NCI-H1930 (cell line): ENCODE results near the gene NGEF.

Source experiments
- DNase-seq, 2 experiments: peaks; one replicate each; lab custom pipeline; 2025; lab: John Stamatoyannopoulos, UW

The NGEF gene

DNA sequence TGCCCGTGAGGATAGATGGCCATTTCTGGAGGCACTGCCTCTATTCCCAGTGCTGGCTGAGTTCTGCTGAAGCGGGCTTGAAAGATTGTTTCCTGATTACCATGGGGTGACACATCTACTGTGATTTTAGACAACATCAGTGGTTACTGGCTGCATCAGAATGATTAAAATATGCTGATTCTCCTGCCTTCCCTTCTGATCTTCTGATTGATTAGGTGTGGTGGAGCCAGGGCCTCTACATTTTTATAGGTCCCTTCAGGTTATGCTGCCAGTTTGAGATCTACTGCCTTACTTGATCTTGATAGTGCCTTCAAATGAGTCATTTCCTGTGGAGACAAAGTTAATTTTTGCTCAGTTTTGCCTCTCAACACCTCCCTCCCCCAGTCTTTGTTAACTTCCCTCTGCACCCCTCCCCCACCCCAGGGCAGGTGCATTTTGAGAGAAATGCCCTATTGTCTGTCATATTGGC is 174.6 kb downstream of the NGEF start:
- DNase-seq = no peak

DNA sequence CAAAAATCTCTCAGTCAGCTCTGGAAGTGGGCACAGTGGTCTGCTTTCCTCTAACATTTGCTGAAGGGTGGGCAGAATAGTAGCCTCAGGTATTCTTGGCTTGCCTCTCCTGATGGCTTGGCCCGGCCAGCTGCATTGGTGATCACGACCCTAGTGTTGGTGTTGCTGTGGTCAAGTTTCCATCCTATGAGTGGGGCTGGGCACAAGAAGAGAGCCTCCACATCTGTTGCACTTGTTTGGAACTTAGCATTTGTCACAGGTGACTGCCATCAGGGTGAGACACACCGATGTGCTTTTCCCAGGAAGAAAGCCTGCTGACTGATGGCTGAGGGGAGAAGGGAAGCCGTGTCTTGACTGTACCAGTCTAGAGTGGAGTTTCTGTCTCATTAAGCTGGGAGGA is 176.1 kb downstream of the NGEF start:
- no peak for DNase-seq

DNA sequence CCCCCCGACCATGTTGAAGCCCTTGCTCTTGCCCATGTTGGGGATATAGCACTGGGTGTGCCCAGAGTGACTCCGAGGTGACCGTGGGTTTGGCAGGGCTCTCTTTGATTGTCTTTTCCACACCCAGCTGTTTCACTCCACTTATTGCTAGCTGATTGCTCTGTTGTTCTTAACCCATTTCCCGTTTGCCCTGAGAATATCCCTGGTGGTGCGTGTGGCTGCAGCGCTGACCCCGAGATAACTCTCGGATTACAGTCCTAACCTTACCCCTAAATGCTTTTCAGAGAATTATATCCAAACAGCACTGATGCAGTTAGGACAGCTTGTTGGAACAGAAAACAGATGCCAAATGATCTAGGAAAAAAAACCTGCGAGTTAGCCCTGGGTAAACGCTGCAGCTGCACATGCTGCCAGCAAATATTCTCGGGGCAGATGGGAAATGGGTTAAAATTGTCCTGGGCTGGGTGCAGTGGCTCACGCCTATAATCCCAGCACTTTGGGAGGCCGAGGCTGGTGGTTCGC is 177.3 kb downstream of the NGEF start:
- no peak for DNase-seq

DNA sequence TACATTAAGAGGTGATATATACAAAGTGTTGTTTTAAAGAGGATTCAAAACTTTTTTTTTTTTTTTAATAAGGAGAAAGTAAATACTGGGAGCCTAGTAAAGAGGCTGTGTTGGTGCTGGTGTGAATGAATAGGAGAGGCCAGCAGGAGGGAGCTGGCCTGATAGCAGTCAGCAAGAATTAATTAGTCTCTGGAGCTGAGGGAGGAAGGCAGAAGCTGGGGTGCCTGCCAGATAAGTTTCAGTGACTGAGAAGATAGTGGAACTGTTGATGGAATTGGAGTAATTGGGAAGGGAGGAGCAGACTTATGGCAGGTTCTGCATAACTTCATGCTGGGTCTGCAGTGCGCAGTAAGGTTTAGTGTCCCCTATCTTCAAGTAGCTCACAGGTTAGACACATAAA is 179.2 kb downstream of the NGEF start:
- no peak for DNase-seq

DNA sequence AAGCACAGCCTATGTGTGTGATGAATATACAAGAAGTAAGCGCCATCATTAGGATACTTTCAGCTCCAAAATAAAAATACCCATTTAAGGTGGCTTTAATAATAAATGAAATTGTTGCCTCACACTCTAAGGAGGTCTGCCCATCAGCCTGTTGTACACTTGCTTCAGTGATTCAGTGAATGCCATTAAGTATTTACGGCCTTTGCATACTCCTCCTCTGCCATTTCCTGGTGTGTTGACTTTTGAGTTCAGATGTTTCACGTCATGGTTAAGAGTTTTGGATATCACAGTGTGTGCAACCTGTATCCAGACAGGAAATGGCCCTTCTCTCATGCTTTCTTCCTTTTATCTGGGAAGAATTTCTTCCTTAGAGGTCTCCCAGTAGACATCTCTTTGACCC is 181.6 kb downstream of the NGEF start:
- DNase-seq = no peak

DNA sequence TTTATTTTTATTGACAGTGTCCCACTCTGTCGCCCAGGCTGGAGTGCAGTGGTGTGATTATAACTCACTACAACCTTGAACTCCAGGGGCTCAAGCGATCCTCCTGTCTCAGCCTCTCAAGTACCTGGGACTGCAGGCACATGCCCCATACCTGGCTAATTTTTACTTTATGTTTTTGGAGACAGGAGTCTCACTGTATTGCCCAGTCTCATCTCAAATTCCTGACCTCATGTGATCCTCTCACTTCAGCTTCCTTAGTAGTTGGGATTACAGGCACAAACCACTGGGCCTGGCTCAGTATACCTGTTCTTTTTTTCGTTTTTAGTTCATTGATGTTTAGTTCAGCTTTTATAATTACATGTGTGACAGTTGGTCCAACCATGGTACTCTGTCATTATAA is 183.1 kb downstream of the NGEF start:
- no peak for DNase-seq
